Measurements from ENCODE around the gene GIT2. TPM values are rescaled to one million over a fixed set of nuclear protein-coding genes. Genes with fewer than 3 reads are reported as not detected.

The GIT2 gene
- total and polyA plus RNA-seq, 2 of the 8 experiments (the other 6 are each of a cell fraction or from before 2014, with no cell fraction given), result 9.6 to 20.7 TPM

- TF ChIP-seq JUN (IDR thresholded peaks at IDR 0.05; ENCODE audit: low read depth, low read length) (no peak), JUND (IDR thresholded peaks at IDR 0.05; ENCODE audit: low read length) (no peak)
Observed at GRCh38 chr12:109962398-109962797, 33.8 kb downstream of the GIT2 start (continued).
